HepG2 (cell line): ENCODE measurements around the gene MYO7A. TPM values are rescaled to one million over a fixed set of nuclear protein-coding genes. Genes with fewer than 3 reads are reported as not detected.

Experiments used
- BRF2 ChIP-seq: sonication (generic); formaldehyde crosslinking; IDR thresholded peaks from 2 replicates; pipeline ENCODE4 v1.8.1; 2022; ENCODE audit warnings: mild to moderate bottlenecking, missing genetic modification reagents
- PAXIP1 ChIP-seq: sonication (generic); formaldehyde crosslinking; conservative IDR thresholded peaks from 2 replicates; pipeline ENCODE4 v1.4.0; 2020; ENCODE audit warnings: mild to moderate bottlenecking, missing genetic modification reagents, moderate library complexity
- SYNCRIP ChIP-seq: fragments of 200-400 bp; formaldehyde crosslinking; IDR thresholded peaks from 2 replicates; pipeline ENCODE4 v1.6.1; 2018; ENCODE audit warnings: mild to moderate bottlenecking, low read depth, low read length; ENCODE audit not compliant: insufficient read depth
- ZNF678 ChIP-seq: sonication (generic); formaldehyde crosslinking; IDR thresholded peaks from 2 replicates; pipeline ENCODE4 v1.4.0; 2020; ENCODE audit warnings: mild to moderate bottlenecking, missing genetic modification reagents
- polyA plus RNA-seq, 8 experiments: library from polyadenylated mRNA; depleted of rRNA in 3 of 8; stranded (reverse) in 7 of 8; unstranded in 1 of 8; fragments of >200 nt; fragmentation: Illumina TruSeq in 4 of 8; extraction: Trizol in 4 of 8; gene quantifications; 2 replicates each; pipeline versions ENCODE4 v1.2.1 to v1.2.3, GENCODE V29; 2011 to 2016; ENCODE audit warnings: low read depth in 4 of 8, missing spikeins in 1 of 8, mixed read lengths in 1 of 8; ENCODE audit not compliant: insufficient read depth in 1 of 8
- total RNA-seq, 5 experiments: library from RNA; depleted of rRNA; stranded (reverse); fragments of >200 nt; fragmentation: Illumina TruSeq; extraction: Trizol; gene quantifications; 2 replicates each; pipeline ENCODE4 v1.2.3, GENCODE V29; 2016; ENCODE audit warnings: low read depth in 1 of 5
- TF ChIP-seq, protein P1 (sequence below): sonication (generic); formaldehyde crosslinking; IDR thresholded peaks from 2 replicates; pipeline ENCODE4 v1.4.0; 2020; ENCODE audit warnings: mild to moderate bottlenecking, missing genetic modification reagents
- TF ChIP-seq, protein P2 (sequence below): sonication (generic); formaldehyde crosslinking; IDR thresholded peaks from 2 replicates; pipeline ENCODE4 v1.9.0; 2021; ENCODE audit warnings: missing genetic modification reagents, borderline replicate concordance

Gene MYO7A
- total and polyA plus RNA-seq, 2 of the 13 experiments (the other 11 are each of a cell fraction or from before 2014, with no cell fraction given): 7.5 to 10.0 TPM

- TF ChIP-seq, protein P1, sequence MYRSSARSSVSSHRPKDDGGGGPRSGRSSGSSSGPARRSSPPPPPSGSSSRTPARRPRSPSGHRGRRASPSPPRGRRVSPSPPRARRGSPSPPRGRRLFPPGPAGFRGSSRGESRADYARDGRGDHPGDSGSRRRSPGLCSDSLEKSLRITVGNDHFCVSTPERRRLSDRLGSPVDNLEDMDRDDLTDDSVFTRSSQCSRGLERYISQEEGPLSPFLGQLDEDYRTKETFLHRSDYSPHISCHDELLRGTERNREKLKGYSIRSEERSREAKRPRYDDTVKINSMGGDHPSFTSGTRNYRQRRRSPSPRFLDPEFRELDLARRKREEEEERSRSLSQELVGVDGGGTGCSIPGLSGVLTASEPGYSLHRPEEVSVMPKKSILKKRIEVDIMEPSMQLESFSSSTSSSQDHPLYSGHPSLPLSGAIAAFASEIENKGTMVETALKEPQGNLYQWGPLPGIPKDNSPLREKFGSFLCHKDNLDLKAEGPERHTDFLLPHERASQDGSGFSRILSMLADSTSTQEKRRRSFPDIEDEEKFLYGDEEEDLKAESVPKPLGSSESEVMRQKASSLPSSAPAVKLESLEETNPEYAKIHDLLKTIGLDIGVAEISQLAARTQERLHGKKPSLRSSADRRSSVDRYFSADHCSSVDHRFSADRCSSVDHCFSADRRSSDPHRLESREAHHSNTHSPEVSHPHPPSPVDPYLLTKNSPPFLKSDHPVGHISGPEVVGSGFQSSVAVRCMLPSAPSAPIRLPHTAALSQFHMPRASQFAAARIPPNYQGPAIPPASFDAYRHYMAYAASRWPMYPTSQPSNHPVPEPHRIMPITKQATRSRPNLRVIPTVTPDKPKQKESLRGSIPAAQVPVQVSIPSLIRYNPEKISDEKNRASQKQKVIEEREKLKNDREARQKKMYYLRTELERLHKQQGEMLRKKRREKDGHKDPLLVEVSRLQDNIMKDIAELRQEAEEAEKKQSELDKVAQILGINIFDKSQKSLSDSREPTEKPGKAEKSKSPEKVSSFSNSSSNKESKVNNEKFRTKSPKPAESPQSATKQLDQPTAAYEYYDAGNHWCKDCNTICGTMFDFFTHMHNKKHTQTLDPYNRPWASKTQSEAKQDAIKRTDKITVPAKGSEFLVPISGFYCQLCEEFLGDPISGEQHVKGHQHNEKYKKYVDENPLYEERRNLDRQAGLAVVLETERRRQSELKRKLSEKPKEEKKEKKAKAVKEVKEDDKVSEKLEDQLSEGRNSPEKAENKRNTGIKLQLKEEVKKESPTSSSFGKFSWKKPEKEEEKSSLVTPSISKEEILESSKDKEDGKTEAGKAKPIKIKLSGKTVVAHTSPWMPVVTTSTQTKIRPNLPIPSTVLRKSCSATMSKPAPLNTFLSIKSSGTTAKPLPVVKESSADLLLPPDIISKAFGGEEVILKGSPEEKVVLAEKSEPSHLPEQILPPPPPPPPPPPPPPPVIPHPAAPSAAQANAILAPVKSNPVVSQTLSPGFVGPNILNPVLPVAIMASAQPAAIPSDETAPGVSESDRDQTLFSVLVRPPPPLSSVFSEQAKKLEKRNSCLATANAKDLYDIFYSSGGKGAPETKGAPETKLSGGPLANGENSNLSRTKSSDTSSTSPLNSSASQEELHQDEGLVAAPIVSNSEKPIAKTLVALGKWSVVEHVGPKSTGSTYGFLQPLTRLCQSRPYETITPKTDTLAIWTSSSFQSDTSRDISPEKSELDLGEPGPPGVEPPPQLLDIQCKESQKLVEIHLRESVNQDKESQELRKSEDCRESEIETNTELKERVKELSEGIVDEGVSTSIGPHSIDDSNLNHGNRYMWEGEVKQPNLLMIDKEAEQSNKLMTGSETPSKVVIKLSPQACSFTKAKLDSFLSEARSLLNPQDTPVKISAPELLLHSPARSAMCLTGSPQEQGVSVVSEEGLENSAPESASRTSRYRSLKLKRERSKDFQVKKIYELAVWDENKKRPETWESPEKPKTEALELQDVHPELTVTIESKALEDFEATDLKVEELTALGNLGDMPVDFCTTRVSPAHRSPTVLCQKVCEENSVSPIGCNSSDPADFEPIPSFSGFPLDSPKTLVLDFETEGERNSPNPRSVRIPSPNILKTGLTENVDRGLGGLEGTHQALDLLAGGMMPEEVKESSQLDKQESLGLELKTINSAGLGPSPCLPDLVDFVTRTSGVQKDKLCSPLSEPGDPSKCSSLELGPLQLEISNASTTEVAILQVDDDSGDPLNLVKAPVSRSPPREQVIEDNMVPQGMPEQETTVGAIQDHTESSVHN (CRISPR knock-in tag): no peak
- TF ChIP-seq ZNF678 (CRISPR knock-in tag): no peak
- TF ChIP-seq BRF2: no peak
- TF ChIP-seq, protein P2, sequence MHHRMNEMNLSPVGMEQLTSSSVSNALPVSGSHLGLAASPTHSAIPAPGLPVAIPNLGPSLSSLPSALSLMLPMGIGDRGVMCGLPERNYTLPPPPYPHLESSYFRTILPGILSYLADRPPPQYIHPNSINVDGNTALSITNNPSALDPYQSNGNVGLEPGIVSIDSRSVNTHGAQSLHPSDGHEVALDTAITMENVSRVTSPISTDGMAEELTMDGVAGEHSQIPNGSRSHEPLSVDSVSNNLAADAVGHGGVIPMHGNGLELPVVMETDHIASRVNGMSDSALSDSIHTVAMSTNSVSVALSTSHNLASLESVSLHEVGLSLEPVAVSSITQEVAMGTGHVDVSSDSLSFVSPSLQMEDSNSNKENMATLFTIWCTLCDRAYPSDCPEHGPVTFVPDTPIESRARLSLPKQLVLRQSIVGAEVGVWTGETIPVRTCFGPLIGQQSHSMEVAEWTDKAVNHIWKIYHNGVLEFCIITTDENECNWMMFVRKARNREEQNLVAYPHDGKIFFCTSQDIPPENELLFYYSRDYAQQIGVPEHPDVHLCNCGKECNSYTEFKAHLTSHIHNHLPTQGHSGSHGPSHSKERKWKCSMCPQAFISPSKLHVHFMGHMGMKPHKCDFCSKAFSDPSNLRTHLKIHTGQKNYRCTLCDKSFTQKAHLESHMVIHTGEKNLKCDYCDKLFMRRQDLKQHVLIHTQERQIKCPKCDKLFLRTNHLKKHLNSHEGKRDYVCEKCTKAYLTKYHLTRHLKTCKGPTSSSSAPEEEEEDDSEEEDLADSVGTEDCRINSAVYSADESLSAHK (CRISPR knock-in tag): no peak
- no peak for TF ChIP-seq PAXIP1
- TF ChIP-seq SYNCRIP: no peak
- TF ChIP-seq, all 625 proteins: peak for 0
Measured at GRCh38 chr11:77149716-77150392, 21.8 kb downstream of the MYO7A start (continued).
